Ovary (tissue), 10 donors: ENCODE results near the gene ACTL9. TPM values are rescaled to one million over a fixed set of nuclear protein-coding genes. Genes with fewer than 3 reads are reported as not detected.
"Not testable (repeated sequence)": the region's sequence is repeated elsewhere in the genome, so short reads cannot be mapped to it uniquely, and the experiment has no call there.

ENCODE experiments used
- DNase-seq, 5 donors: peaks; one replicate each; pipeline ENCODE4 v3.0.0-alpha.2; 2019 to 2020
- H3K27ac ChIP-seq, 2 donors: fragments of 200-600 bp; one replicate each; pipeline versions ENCODE4 v1.5.1 to v1.8.0; 2019 to 2022
- H3K27me3 ChIP-seq: fragments of 200-600 bp; one replicate; pipeline ENCODE4 v1.8.0; 2022
- H3K36me3 ChIP-seq: fragments of 200-600 bp; sonication (generic); one replicate; pipeline ENCODE4 v1.5.1; 2019
- H3K4me1 ChIP-seq: one replicate; pipeline ENCODE4 v1.8.1; 2013; ENCODE audit warnings: mild to moderate bottlenecking, moderate library complexity; ENCODE audit not compliant: insufficient read depth
- H3K4me3 ChIP-seq: fragments of 200-600 bp; sonication (generic); one replicate; pipeline ENCODE4 v1.5.1; 2017
- H3K9me3 ChIP-seq, 2 donors: fragments of 200-600 bp in 1 of 2; sonication (generic) in 1 of 2; one replicate each; pipeline versions ENCODE4 v1.5.1 to v1.8.1; 2013 to 2019; ENCODE audit warnings: mild to moderate bottlenecking in 1 of 2, moderate library complexity in 1 of 2
- CTCF ChIP-seq, 3 donors: fragments of 450-650 bp in 2 of 3; fragments of 200-600 bp in 1 of 3; IDR thresholded peaks; one replicate each; pipeline versions ENCODE4 v1.5.1 to v1.8.0; 2016 to 2022; ENCODE audit warnings: antibody characterized with exemption in 3 of 3, mild to moderate bottlenecking in 1 of 3
- EP300 ChIP-seq: sonication (generic); formaldehyde crosslinking; IDR thresholded peaks from one replicate; pipeline ENCODE4 v1.6.1; 2017; ENCODE audit warnings: antibody characterized with exemption
- POLR2A ChIP-seq: fragments of 450-650 bp; IDR thresholded peaks from one replicate; pipeline ENCODE4 v1.6.1; 2017; ENCODE audit warnings: antibody characterized with exemption, mild to moderate bottlenecking, moderate library complexity
- WGBS, 3 donors: extraction: QIAGEN DNeasy Blood & Tissue Kit in 1 of 3; methylation state at CpG; one replicate each; pipeline versions ENCODE4 v1.1.5 to v1.1.7; 2013 to 2017; 5-methylcytosine and 5-hydroxymethylcytosine counted together
- intact Hi-C, 4 donors: fragments of 100-400 bp; cut with DNase I; formaldehyde crosslinking; loops; one replicate each; pipeline versions ENCODE4 v1.11.0 to v1.15.1; 2022 to 2023
- long read RNA-seq, 3 donors: library from polyadenylated mRNA in 2 of 3; unstranded in 2 of 3; transcript quantifications; one replicate each; pipeline ENCODE4 v2.0.0 and lab custom pipeline, GENCODE V29; 2021 to 2026
- polyA plus RNA-seq, 2 donors: library from polyadenylated mRNA; stranded (reverse); fragments of 200-250 nt in 1 of 2; fragments of 350-450 nt in 1 of 2; fragmentation: Illumina TruSeq in 1 of 2; extraction: RNeasy Lipid Tissue Mini Kit (QIAGEN cat#74804) in 1 of 2; gene quantifications; one replicate each; pipeline ENCODE4 v1.2.3, GENCODE V29; 2013 to 2014
- total RNA-seq, 7 donors: library from RNA; depleted of rRNA in 2 of 7; stranded (reverse); fragments of >200 nt in 2 of 7; fragmentation: NEBNext Ultra II Directional in 3 of 7; extraction: Animal tissue kit (Norgen Biotek cat#: 25700) in 3 of 7; gene quantifications; one replicate each; pipeline versions ENCODE4 v1.1.0 to v1.2.4, GENCODE V29; 2016 to 2023
- donor health status: DM: no; HTN: no; CAD: no; lungs with moderate emphysema.
- donor health status: DM: no; HTN: no; CAD: no.
- donor health status: Bipolar disorder and iron deficiency.
- donor health status: DM: yes; HTN: yes; CAD: no.
- donor health status: DM: no; HTN: no; CAD: no.
- donor health status: DM: yes; HTN: yes; CAD: no.

Gene ACTL9
- total RNA-seq = not detected
- polyA plus RNA-seq = not detected
- long read RNA-seq, donor 1 = 0 reads
- long read RNA-seq, donor 2 = 0 reads
- long read RNA-seq, donor 3 = 0 reads

GRCh38 chr19:8698433-8699063, at the start of gene ACTL9:
Gene ACTL9, minus strand, starts transcription at chr19:8698795. Its CDS starts 94 bp downstream, at chr19:8698701.
- WGBS, 3 donors = 51 to 61% (median 59%) methylated on average over 13 to 23 of the region's 23 CpGs
- intact Hi-C loops = no loop called here
- H3K27ac ChIP-seq = no peak within 1 kb of the TSS

GRCh38 chr19:8739291-8740065, 40.9 kb upstream of the ACTL9 start:
- not testable (repeated sequence) for H3K4me3 ChIP-seq

More at GRCh38 chr19:8698433-8699063, at the start of gene ACTL9:
- Histone ChIP-seq H3K4me3 (no peak within 1 kb of the TSS), H3K9me3 (no peaks in the 10 kb centered on the region), H3K4me1 (no peaks in the 10 kb centered on the region), H3K27me3 (no peaks in the 10 kb centered on the region), H3K36me3 (no peaks in the 10 kb centered on the region)
- no peak for DNase-seq
- TF ChIP-seq POLR2A (no peak), CTCF (IDR thresholded peaks at IDR 0.05) (no peak), EP300 (no peak)

GRCh38 chr19:8738377-8738776, 39.8 kb upstream of the ACTL9 start:
- no peak overlapping the region for H3K27ac ChIP-seq
- H3K36me3 ChIP-seq = no peaks in the 10 kb centered on the region
- no peaks in the 10 kb centered on the region for H3K4me1 ChIP-seq
- H3K27me3 ChIP-seq = no peaks in the 10 kb centered on the region
- TF ChIP-seq CTCF (IDR thresholded peaks at IDR 0.05) (no peak), POLR2A (no peak), EP300 (no peak)
- 81 to 90% (median 87%) methylated on average over 8 of the region's 8 CpGs for WGBS, 3 donors
- H3K9me3 ChIP-seq = no peaks in the 10 kb centered on the region
- no peak overlapping the region for H3K4me3 ChIP-seq
- no peak for DNase-seq
- intact Hi-C loops = no loop called here

More at GRCh38 chr19:8739291-8740065, 40.9 kb upstream of the ACTL9 start:
- H3K36me3 ChIP-seq, H3K9me3 ChIP-seq, H3K27ac ChIP-seq, H3K4me1 ChIP-seq, H3K27me3 ChIP-seq, DNase-seq, intact Hi-C loops: not testable (repeated sequence)
- 89 to 91% (median 90%) methylated on average over 15 to 43 of the region's 55 CpGs for WGBS, 3 donors

- Histone ChIP-seq H3K27ac (no peak overlapping the region), H3K4me1 (no peaks in the 10 kb centered on the region), H3K9me3 (no peaks in the 10 kb centered on the region), H3K36me3 (no peaks in the 10 kb centered on the region), H3K4me3 (no peak overlapping the region), H3K27me3 (no peaks in the 10 kb centered on the region)
- no peak for DNase-seq
- no peak for TF ChIP-seq CTCF (IDR thresholded peaks at IDR 0.05)
- TF ChIP-seq POLR2A = no peak
- TF ChIP-seq EP300 = no peak
- 52 to 68% (median 62%) methylated on average over 19 of the region's 19 CpGs for WGBS, 3 donors
- intact Hi-C loops = no loop called here
Measured at GRCh38 chr19:8731428-8732169, 33.0 kb upstream of the ACTL9 start.
